HTERT RPE-1 (cell line): ENCODE measurements around the gene ZNF446.
"Not testable (repeated sequence)": the region's sequence is repeated elsewhere in the genome, so short reads cannot be mapped to it uniquely, and the experiment has no call there.

Experiments used
- in situ Hi-C: fragments of 300-500 bp; cut with MboI; formaldehyde crosslinking; loops from 4 replicates; pipeline ENCODE4 v1.14.3; 2020; ENCODE audit warnings: low sequenced_read_pairs

Gene ZNF446

DNA sequence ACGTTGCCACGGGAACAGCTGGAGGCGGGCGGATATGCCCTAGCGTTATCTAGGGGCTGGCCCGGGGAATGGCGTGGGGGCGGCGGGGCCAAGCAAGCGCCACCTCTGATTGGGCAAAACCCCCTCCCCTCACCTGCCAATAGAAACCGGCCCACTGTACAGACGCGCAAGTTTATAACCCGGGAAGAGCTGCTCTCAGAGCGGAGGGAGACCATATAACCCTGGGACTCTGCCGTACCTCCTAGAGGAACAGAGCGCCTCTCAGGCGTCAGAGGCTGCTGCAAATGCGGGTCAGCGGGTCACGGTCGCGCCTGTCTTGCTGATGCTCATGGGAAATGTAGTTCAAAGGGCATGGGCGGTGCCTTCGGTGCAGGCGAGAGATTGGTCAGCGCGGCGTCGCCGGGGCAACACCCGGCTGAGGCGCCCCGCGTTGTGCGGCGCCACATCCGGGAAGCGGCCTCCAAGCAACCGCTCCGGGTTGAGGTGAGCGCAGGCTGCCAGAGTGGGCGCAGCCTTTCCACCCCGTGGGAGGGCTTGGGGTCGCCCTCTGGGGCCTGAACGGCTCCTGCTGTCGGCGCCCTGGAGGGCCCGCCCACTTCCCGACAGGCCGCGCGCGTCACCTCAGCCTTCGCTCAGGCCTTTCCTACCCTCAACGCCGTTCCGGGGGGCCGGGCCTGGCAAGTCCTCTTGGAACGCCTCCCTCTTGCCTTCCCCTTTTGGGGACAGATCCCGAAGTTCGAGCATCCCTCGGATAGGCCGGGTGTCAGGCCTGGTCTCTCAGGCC is at the start of gene ZNF446:
Gene ZNF446, plus strand, starts transcription at position 639 of the 784 bp plus-strand sequence. CDS start 867 bp downstream, outside the sequence.
- in situ Hi-C loops = no loop called here

DNA sequence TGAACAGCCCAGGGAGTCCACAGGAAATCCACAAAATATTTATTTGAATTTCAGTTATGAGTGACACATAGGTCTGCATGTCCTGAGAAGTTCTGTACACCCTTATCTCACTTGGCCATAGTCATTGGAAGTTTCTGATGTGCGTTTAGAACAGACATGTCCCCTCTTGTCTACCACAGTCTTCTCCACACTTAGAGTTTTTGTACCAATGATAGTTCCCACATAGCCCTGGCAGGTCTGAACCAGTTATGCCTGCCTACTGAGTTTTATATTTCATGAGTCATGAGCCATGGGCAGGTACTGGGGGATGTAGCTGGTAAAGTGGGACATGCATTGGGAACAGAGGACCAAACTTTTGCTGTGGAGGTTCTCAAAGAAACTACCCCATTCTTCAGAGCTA is 47.5 kb upstream of the ZNF446 start:
- in situ Hi-C loops = no loop called here

DNA sequence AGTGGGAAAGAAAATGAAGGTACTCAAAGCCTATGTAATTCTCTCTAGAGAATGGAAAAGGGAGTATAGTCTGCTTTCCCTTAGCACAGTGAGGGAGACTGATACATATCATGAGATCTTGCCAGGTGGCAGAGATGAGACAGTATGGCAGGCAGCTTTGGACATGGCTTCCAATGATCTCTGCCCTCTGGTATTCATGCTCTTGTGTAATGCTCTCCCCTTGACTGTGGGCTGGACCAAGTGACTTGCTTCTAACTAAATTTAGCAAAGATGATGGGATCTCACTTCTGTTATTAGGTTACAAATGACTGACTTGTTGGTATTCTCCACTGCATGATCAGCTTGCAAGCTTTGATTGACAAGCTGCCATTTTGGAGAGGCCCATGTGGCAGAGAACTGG is 46.4 kb upstream of the ZNF446 start:
- in situ Hi-C loops = no loop called here

DNA sequence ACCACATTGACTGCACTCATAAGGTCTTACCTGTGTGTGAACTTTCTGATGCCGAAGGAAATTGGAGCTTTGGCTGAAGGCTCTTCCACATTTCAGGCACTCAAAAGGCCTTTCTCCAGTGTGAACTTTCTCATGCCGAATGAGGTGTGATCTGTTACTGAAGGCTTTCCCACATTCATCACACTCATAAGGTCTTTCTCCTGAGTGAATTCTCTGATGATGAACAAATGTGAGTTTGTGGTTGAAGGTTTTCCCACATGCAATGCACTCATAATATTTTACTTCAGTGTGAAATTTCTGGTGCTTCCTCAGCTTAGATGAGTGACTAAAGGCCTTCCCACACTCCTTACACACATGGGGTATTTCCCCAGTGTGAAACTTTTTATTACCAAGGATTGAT is 41.9 kb upstream of the ZNF446 start:
- in situ Hi-C loops = no loop called here

DNA sequence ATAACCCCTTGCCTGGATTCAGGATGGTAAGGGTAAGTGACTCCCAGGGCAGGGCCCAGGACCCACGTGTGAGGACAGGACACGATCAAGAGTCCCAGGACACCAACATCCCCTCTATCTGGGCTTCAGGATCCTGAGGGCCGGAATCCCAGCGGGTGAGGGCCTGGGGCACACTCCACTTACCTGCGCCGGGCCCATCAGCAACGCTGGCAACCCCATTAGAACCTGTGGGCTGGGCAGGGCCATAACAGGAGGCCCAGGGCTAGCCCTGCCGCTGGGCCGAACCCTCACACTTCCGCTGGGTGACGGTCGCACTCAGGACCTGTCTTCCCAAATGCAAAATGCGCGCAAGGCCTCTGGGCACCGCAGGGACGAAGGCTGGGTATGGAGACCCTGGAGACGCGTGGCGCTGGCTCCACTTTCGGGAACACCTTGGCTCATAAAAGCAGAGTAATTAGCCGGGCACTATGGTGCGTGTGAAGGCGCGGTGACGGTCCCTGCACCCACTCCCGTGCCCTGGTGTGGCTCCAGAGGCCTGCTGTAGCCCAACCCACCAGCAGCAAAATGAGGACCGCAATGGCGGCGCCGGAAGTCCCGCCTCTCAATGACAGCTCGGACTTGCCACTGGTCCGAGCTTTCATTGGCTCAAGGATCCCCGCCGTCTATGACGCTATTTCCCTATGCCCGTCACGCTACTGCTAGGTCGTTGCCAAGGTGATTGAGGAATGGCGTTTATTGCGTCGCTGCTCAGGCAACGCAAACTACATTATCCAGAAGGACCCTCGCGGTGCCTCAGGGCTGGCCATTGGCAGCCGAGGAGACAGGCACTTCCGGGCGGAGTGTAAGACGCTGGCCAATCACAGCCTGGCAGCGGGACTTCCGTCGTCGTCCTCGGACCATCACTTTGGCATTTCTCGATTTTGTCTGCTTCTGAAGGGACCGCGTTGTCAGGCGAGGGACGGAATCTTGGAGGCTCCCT is 36.3 kb upstream of the ZNF446 start, which contains the start of gene ZNF132:
Gene ZNF132, minus strand, starts transcription at position 578 of the 979 bp plus-strand sequence. Its CDS starts 332 bp downstream, at position 246.
- in situ Hi-C loops = no loop called here

DNA sequence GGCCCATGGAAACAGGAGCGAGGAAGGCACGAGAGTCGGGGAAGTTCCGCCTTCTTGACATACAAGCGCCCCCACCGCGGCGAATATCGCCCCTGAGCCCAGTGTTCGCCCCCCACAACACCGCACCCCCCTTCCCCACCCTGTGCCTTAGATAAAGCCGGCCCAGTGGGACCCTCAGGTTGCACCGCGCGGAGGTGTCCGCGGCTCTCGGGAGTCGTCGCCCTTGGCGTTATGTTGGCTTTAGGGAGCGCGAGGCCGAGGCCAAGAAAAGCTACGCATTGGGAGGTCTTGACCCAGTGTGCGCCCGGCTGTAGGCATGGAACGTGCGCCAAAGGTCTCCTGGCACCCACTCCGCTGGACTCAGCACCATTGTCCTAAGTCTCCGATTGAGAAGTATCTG is 35.6 kb upstream of the ZNF446 start:
- in situ Hi-C loops = no loop called here

DNA sequence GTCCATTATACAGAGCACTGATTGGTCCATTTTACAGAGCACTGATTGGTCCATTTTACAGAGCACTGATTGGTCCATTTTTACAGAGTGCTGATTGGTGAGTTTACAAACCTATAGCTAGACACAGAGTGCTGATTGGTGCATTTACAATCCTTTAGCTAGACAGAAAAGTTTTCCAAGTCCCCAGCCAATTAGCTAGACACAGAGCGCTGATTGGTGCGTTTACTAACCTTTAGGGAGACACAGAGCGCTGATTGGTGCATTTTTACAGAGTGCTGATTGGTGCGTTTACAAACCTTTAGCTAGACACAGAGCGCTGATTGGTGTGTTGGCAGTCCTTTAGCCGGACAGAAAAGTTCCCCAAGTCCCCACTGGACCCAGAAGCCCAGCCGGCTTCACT is 33.2 kb upstream of the ZNF446 start:
- in situ Hi-C loops = not testable (repeated sequence)

DNA sequence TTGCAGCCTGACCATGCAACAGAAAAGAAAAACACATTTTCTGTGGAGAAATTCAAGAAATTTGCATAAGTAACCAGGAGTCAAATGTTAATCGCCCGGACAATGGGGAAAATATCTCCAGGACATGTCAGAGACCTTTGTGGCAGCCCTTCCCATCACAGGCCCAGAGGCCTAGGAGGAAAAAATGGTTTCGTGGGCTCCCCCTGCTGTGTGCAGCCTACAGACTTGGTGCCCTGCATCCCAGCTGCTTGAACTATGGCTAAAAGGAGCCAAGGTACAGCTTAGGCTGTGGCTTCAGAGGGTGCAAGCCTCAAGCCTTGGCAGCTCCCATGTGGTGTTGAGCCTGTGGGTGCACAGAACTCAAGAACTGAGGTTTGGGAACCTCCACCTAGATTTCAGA is 27.3 kb upstream of the ZNF446 start:
- in situ Hi-C loops = not testable (repeated sequence)

DNA sequence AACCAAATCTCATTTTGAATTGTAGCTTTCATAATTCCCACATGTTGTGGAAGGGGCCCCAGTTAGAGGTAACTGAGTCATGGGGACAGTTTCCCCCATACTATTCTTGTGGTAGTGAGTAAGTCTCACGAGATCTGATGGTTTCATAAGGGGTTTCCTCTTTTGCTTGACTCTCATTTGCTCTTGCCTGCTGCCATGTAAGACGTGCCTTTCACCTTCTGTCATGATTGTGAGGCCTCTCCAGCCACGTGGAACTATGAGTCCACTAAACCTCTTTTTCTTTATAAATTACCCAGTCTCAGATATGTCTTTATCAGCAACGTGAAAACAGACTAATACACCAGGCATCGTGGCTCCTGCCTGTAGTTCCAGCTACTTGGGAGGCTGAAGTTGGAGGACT is 26.2 kb upstream of the ZNF446 start:
- in situ Hi-C loops = not testable (repeated sequence)

DNA sequence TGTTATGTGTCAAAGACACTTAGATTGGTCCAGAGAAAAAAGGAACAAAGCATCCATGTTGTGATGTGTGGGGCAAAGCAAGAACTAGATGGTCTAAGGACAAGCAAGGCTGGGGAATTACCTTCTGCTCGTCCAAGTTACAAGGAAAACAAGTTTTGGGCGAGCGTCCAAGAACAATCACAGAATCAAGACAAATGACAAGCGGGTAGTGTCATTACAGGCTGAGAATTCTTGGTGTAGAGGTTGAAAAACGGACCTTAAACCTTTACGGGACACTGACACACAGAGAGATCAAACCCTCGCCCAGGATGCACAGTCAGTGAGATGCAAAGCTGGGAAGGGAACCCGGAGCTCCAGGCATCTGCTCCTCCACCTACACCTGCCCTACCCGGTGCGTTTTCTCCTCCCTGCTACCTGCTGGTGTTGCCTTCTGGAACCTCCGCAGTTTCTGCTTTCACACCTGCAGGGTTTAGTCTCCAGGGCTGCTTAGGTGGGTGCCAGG is 25.2 kb upstream of the ZNF446 start:
- in situ Hi-C loops = no loop called here

DNA sequence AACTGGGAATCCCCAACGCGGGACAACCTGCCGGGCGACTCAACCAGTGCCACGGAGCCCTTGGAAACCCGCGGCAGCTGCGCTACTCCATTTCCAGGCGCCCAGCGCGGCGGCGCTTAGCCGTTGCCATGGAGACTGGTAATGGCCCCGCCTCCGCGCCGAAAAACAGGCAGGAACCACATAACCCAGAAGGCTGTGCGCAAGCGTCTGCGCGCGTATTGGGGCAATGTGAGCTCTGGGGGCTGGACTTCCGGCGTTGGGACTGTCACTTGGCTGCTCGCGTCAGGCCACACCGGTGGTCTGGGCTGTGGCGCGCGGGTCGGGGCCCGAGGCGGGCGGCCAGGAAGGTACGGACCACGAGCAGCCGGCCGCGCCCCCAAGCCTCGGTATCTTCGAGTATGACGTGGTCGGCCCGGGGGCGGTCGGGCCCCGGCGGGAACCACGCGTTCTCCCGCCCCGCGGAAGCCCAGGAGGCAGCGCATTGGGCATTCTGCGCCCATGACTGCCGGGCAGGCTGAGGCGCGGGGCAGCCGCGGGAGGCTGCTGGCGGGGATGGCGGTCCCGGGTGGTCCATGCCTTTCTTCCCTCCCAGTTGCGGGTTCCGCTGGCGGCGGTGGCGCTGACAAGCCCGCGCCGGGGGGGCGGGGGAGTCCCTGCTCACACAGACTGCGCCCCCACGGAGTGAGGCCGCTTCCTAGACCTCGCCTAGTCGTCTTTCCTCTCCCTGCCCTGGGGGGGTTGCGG is 24.6 kb upstream of the ZNF446 start, which contains the start of gene ZNF324B:
Gene ZNF324B, plus strand, starts transcription at position 265 of the 744 bp plus-strand sequence. CDS start 2,080 bp downstream, outside the sequence.
- in situ Hi-C loops = no loop called here

DNA sequence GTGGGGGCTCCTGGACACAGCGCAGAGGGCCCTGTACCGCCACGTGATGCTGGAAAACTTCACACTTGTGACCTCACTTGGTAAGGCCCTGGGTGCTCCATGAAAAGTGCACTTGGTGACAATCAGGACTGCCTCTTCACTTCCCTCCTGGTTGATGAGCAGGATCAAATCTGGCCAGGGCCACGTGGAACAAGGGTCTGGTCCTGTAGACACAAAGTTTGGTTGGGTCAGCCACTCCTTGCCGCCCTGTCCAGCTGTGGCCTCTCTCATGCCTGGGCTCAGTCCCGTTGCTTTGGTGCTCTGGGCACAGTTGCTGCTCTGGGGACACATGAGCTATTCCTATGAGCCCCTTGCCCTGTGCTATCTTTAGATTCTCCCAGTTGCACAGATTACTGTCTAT is 22.4 kb upstream of the ZNF446 start:
- in situ Hi-C loops = no loop called here

DNA sequence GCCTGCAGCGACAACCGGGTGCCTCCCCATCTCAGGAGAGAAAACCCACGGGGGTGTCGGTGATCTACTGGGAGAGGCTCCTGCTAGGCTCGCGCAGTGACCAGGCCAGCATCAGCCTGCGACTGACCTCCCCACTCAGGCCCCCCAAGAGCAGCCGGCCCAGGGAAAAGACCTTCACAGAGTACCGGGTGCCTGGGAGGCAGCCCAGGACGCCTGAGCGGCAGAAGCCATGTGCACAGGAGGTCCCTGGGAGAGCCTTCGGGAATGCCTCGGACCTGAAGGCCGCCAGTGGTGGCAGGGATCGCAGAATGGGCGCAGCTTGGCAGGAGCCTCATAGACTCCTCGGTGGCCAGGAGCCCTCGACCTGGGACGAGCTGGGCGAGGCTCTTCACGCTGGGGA is 20.8 kb upstream of the ZNF446 start:
- in situ Hi-C loops = no loop called here

DNA sequence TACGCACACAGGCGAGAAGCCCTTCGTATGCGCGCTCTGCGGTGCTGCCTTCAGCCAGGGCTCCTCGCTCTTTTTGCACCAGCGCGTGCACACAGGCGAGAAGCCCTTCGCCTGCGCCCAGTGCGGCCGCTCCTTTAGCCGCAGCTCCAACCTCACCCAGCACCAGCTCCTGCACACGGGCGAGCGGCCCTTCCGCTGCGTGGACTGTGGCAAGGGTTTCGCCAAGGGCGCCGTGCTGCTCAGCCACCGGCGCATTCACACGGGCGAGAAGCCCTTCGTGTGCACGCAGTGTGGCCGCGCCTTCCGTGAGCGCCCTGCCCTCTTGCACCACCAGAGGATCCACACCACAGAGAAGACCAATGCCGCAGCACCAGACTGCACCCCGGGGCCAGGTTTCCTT is 20.0 kb upstream of the ZNF446 start:
- in situ Hi-C loops = no loop called here

DNA sequence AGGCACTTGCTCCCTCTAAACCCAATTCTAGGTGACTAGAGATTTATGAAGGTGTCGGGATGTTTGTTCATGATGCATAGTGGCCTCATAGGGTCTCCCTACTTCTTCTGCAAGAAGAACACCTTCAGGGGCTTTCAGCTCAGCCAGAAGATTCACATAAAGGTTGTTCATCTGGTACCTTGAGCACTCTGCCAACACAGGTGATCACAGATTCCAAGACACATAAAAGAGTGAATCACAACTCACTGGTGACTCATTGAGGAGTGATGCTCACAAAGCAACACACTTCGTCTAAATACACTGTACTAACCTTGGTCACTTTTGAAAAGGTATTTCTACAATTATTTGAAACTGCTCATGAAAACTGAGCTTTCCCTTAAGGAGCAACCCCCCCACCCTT is 16.1 kb upstream of the ZNF446 start:
- in situ Hi-C loops = no loop called here

DNA sequence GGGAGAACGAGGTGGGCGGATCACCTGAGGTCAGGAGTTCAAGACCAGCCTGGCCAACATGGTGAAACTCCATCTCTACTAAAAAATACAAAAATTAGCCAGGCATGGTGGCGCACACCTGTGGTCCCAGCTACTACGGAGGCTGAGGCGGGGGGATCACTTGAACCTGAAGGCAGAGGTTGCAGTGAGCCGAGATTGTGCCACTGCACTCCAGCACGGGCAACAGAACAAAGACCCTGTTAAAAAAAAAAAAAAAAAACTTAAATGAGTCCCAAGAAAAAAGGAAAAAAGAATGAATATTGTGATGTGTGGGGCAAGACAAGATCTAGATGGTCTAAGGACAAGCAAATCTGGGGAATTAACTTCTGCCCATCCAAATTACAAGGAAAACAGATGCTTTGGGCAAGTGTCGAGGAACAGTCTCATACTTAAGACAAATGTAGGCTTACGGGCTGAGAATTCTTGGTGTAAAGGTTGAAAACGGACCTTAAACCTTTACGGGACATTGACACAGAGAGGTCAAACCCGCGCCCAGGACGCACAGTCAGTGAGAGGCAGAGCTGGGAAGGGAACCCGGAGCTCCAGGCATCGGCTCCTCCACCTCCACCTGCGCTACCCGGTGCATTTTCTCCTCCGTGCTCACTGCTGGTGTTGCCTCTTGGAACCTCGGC is 9.9 kb upstream of the ZNF446 start:
- in situ Hi-C loops = no loop called here

DNA sequence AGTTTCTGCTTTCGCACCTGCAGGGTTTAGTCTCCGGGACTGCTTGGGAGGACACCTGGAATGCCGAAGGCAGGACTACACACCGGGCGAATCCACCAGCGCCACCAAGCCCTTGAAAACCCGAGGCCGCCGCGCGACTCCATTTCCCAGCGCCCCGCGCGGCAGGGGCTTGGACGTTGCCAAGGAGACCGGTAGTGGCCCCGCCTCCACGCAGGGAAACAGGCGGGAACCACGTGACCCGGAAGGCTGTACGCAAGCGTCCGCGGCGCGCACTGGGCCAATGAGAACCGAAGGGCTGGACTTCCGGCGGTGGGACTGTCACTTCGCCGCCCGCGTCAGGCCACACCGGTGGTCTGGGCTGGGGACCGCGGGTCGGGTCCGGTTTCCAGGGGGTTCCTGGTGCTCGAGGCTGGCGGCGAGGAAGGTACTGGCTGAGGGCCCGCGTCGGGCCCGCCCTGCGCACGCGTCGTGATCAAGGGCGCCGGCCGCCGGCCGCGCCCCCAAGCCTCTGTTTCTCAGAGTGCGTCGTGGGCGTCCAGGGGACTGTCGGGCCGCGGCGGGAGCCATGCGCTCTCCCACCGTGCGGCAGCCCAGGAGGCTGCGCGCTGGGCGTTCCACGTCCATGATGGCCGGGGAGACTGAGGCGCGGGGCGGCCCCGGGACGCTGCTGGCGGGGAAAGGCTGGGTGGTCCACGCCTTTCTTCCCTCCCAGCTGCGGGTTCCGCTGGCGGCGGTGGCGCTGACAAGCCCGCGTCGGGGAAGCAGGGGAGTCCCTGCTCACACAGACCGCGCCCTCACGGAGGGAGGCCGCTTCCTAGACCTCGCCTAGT is 9.2 kb upstream of the ZNF446 start, which contains the start of gene ZNF324:
Gene ZNF324, plus strand, starts transcription at position 321 of the 830 bp plus-strand sequence. CDS start 2,106 bp downstream, outside the sequence.
- in situ Hi-C loops = no loop called here

DNA sequence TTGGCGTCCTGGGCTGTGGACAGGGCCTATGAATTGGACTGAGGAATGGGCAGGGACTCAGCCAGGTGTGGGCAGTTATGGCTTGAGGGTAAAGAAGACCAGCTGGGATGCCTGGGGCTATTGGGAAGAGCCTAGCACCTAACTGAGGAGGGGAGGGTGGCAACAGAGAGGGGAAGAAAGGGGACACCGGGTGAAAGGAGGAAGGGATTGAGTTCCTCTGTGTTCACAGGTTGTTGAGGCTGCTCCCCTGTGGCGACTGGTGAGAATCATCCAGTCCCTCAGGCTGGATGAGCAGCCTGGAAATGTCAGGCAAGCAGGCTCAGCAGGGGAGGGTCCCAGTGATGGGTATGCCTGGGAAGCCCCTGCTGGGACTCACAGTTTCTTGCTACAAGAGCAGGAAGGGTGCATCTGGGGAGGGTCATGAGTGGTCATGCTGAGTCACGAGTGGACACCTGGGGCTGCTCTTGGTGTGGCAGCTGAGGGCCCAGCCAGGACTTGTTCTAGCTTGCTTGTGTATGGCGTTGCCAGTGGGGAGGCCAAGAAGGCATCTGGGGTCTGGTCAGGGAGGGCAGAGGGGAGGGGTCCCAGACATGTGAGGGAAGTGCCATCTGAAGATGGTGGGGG is 7.8 kb upstream of the ZNF446 start:
- in situ Hi-C loops = no loop called here
